NCI-H524 treated with DMSO at 0.1 percent for 48 hours (cell line): ENCODE results near the gene FUCA1.
A peak's percentile ranks its signal among the peaks of the same experiment; 100 is the strongest.
"Not testable (repeated sequence)": the region's sequence is repeated elsewhere in the genome, so short reads cannot be mapped to it uniquely, and the experiment has no call there.

ENCODE experiments used
- DNase-seq: peaks from one replicate; lab custom pipeline; 2025; lab: John Stamatoyannopoulos, UW

FUCA1 gene

GRCh38 chr1:23837908-23838307 lies 30.2 kb downstream of the FUCA1 start:
- no peak for DNase-seq

GRCh38 chr1:23836037-23836436 lies 32.1 kb downstream of the FUCA1 start:
- DNase-seq: no peak

- not testable (repeated sequence) for DNase-seq
Observed at GRCh38 chr1:23834156-23834555, 33.9 kb downstream of the FUCA1 start.

DNA sequence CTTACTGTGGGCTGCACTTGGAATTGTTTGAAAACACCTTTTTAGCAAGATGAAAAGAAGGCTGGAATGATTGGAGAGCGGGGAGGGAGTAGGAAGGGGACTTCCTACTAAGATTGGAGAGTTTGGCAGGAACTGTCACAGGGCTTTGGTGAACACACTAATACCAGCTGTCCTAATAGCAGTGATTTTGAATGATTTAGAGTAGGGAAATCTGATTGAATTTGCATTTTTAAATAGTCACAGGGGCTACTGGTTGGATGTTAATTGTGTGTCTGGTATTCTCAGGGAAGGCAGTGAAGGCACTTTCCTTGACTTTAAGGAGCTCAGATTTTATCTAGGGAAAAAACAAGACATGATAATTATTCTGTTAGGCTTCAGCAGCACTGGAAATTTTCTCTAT lies 40.4 kb downstream of the FUCA1 start:
- DNase-seq: no peak

- DNase-seq: not testable (repeated sequence)
Observed at GRCh38 chr1:23826590-23826989, 41.5 kb downstream of the FUCA1 start.

GRCh38 chr1:23825762-23826522 lies 42.1 kb downstream of the FUCA1 start:
- no peak for DNase-seq

GRCh38 chr1:23825076-23825761 lies 42.9 kb downstream of the FUCA1 start, which contains the start of gene HMGCL:
TSS of gene HMGCL (minus strand) at chr1:23825429. CDS start at chr1:23825415, 14 bp downstream.
- peak; percentile 45 for DNase-seq

- DNase-seq: no peak
Observed at GRCh38 chr1:23824711-23825075, 43.4 kb downstream of the FUCA1 start.

DNA sequence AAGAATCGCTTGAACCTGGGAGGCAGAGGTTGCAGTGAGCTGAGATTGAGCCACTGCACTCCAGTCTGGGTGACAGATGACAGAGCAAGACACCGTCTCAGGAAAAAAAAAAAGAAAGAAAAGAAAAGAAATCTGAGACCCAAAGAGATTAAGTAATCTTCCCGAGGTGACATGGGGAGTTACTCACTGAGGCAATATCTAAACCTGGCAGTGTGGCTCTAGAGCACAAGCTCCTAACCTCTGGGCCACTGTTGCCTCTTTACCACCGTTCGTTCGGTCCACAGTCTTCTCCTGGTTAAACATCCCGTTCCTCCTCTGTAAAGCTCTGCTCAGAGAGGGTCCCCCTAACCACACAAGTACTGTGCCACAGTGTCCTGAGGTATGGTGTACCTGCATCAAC lies 44.3 kb downstream of the FUCA1 start:
- no peak for DNase-seq

DNA sequence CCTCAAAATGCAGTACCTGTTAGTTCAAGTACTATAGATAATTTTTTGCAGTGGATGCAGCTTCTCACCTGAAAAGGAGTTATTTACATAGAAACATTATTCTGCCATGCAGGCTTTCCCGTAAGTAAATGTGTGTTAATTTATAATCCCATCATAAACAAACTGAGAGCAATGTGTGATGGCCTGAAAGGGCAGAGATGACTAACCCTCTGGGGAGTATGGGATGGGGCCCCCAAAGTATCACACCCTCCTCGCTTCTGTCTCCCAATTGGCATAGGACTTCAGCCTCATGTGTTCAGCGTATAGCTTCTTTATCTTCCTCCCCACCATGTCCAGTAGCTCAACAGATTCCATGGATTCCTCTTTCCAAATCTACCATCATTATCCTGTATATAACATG lies 50.5 kb downstream of the FUCA1 start:
- no peak for DNase-seq

DNA sequence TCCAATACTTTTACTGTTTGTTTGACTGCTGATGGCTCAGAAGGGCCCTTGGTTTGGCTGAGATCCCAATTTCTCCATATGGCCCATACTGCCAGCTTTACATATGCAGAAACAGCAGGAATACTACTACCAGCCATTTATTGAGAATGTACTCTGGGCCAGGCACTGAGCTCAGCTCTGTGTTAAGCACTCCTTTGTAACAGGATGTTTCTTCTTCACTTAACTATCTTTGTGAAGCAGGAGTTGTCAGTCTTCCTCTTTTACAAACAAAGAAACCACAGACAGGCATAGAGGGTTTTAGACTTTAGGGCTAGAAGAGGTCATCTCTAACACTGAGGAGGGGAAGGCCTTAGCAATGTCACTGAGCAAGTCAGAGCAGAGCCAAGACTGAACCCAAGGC lies 51.2 kb downstream of the FUCA1 start:
- no peak for DNase-seq

DNA sequence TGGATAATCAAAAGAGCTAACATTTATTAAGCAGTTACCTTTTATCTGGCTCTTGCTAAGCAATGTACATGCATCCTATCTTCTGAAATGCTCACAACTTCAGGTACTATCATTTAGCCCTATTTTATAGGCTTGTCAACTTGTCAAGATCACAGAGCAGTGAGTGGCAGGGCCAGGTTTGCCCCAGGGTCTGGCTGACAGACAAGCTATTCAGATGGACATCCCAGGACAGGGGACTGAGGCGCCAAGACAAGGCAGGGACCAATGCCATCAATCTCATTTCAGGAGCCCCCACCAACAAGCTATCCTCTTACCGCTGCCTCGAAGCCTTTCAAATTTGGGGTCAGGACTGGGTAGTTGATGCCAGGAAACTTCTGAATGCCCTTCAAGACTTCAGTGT lies 51.7 kb downstream of the FUCA1 start:
- DNase-seq: no peak

DNA sequence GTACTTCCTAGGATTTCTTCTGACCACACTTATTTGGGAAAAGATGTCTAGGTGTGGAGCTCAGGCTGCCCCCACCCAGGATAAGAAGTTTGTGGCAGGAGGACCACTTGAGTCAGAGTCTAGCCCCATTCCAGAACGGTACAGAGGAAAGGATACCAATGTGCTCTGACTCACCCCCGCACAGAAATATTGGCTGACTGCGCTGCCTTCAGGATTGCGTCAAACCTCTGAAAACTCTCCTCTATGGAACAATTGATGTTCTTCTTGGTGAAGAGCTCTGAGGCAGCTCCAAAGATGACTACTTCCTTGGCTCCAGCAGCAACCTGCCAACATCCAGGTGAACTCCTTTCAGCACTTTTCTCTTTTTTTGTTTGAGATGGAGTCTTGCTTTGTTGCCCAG lies 54.1 kb downstream of the FUCA1 start:
- no peak for DNase-seq

DNA sequence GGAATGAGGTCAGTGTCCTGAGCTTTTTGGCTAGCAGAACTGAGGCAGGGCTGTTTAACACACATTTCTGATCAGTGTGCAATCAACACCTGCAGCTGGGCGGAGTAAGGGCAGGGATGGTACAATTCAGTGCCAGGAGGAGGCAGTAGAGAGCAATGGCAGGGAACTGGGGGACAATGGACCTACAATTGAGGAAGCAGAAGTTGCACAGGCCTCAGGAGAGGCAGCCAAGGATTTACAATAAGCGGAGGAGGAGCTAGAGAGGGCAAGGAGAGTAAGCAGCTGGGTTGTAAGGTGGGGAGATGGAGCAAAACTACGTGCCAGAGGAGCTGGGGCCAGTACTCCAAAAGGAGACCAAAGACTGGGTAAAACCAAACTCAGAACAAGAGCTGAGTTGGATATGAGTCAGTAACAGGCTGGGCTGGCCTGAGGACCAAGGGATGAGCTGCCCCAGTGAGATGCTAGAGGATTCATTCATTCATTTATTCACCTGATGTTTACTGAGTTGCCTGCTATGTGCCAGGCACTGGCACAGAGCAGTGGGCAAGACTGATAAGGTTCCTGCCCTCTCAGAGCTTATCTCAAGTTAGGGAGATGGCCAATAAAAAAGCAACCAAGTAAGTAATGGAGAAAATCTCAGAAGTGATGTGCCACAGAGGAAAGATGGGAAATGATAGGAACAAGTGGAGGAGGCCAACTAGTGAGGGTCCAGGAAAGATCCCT lies 57.1 kb downstream of the FUCA1 start:
- DNase-seq: no peak

- peak; percentile 7 for DNase-seq
Observed at GRCh38 chr1:23809751-23810171, 58.3 kb downstream of the FUCA1 start.

GRCh38 chr1:23807453-23807852 lies 60.6 kb downstream of the FUCA1 start:
- no peak for DNase-seq

- no peak for DNase-seq
Observed at GRCh38 chr1:23806280-23806679, 61.8 kb downstream of the FUCA1 start.

- no peak for DNase-seq
Observed at GRCh38 chr1:23805025-23805424, 63.1 kb downstream of the FUCA1 start.

DNA sequence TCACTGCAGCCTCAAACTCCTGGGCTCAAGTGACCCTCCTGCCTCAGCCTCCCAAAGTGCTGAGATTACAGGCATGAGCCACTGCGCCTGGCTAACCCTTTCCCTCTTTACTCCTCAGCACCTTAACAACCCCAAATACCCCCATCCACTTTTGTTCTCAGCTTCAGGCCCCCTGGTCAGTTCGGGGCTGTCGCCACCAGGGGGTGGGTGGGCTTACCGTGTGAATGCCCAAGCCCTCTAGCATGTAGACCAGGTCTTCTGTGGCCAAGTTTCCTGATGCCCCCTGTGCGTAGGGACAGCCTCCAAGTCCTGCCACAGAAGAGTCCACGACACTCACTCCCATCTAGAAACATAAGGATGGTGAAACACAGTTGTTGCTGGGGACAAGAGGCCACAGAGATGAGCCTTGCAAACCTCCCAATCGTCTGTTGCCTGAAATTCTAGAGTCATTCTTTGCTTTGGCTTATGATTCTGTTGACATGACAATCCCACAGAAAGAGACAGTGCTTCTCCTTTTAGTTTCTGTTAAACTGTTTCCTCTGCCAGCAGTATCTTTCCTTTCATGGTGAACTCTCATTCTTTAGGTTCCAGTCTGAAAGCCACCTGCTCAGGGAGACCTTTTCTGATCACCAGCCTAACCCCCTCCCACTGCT lies 63.8 kb downstream of the FUCA1 start:
- DNase-seq: no peak

DNA sequence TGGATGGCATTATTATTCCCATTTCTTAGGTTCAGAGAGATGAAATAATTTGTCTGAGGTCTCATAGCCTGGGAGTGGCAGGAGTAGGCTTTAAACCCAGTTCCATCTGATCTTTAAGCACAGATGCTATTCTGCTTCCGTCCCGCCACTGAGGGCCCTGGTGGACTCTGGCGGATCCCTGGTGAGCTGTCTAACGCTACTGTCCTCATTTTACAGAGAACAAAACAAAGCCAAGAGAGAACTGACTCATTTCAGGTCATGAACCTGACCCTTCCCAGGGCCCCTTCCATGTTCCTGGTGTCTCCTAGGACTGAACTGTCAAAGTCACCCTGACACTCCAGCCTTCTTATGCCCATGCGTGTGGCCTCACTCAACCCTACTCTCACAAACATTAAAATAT lies 64.4 kb downstream of the FUCA1 start:
- DNase-seq: no peak

DNA sequence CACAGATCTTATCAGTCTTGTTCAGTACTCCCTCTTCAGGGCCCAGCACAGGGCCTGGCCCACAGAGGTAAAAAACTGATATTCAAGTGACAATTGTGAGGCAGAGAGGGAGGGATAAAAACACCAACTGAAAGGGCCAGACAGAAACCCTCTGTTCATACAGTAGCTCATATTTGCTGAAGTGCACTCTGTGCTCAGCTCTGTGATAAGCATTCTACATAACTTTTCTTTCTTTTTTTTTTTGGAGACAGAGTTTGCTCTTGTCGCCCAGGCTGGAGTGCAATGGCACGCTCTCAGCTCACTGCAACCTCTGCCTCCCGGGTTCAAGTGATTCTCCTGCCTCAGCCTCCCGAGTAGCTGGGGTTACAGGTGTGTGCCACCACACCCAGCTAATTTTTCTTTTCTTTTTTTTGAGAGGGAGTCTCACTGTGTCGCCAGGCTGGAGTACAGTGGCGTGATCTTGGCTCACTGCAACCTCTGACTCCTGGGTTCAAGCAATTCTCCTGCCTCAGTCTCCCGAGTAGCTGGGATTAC lies 65.2 kb downstream of the FUCA1 start:
- DNase-seq: not testable (repeated sequence)

DNA sequence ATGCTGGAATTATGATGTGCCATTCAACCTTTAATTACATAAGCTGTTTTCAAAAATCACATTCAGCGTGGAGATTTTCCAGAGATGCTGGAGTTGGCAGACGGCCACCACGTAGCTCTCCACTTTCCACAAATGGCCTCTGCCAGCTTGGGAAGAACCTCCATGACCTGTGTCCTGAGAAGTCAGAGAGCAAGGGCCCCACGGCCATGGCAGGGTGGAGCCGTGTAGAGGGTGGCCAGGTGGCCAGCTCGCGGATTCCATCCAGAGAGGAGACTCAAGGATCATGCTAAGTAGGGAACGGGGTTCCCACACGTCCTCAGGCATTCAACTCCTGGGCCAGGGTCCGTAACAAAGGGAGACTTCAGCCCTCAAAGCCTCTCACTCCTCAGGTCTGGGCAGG lies 66.2 kb downstream of the FUCA1 start:
- DNase-seq: no peak
